ENCODE results near the gene ZFHX3.

DNA sequence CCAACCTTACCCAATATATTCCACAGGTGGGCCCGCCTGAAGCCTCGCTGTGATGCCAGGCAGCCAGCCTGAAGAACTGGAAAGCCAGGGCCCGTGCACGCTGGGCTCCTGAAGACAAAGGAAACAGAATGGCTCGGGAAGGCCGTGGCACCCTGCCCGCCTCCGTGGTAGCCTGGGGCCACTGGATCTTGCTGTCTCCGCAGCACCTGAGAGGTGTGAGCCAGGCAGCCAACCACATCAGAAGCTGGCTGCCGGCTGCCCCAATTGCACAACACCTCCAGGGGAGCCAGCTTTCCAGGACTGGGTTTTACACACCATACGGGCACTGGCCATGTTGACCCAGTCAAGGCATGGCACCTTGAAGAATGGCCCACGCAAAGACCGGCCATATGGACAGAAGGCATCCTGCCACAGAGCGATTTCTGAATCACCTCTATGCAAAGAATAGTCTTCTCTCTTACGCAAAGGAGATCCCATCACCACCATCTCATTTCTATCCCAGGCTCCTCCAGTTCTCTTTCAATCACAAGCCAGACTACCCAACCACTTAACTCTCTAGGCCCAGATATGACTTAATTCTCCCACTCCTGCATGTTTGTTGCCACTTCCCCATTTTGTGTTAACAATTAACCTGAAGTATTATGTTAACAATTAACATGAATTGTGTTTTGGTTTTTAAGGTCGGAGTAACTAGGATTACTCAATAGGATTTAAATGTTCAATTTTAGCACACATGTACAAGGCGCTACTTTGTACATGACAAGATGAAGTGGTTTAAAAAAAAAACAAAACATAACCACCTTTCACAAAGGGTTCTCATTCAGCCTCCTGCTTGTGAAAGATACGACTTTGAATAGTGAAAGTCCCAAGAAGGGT lies 32.1 kb downstream of the ZFHX3 start:
- no peak for TF ChIP-seq EZH2phosphoT487 (IDR thresholded peaks at IDR 0.05; ENCODE audit: low read depth)
- TF ChIP-seq, protein P1, sequence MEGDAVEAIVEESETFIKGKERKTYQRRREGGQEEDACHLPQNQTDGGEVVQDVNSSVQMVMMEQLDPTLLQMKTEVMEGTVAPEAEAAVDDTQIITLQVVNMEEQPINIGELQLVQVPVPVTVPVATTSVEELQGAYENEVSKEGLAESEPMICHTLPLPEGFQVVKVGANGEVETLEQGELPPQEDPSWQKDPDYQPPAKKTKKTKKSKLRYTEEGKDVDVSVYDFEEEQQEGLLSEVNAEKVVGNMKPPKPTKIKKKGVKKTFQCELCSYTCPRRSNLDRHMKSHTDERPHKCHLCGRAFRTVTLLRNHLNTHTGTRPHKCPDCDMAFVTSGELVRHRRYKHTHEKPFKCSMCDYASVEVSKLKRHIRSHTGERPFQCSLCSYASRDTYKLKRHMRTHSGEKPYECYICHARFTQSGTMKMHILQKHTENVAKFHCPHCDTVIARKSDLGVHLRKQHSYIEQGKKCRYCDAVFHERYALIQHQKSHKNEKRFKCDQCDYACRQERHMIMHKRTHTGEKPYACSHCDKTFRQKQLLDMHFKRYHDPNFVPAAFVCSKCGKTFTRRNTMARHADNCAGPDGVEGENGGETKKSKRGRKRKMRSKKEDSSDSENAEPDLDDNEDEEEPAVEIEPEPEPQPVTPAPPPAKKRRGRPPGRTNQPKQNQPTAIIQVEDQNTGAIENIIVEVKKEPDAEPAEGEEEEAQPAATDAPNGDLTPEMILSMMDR (IDR thresholded peaks at IDR 0.05; ENCODE audit: low read depth, low read length) = no peak
